ENCODE results near the gene SLC27A2. TPM values are rescaled to one million over a fixed set of nuclear protein-coding genes. Genes with fewer than 3 reads are reported as not detected.
A peak's percentile ranks its signal among the peaks of the same experiment; 100 is the strongest.

Gene SLC27A2
- total RNA-seq, 1 donor from 2014 or later = 2.9 TPM

DNA sequence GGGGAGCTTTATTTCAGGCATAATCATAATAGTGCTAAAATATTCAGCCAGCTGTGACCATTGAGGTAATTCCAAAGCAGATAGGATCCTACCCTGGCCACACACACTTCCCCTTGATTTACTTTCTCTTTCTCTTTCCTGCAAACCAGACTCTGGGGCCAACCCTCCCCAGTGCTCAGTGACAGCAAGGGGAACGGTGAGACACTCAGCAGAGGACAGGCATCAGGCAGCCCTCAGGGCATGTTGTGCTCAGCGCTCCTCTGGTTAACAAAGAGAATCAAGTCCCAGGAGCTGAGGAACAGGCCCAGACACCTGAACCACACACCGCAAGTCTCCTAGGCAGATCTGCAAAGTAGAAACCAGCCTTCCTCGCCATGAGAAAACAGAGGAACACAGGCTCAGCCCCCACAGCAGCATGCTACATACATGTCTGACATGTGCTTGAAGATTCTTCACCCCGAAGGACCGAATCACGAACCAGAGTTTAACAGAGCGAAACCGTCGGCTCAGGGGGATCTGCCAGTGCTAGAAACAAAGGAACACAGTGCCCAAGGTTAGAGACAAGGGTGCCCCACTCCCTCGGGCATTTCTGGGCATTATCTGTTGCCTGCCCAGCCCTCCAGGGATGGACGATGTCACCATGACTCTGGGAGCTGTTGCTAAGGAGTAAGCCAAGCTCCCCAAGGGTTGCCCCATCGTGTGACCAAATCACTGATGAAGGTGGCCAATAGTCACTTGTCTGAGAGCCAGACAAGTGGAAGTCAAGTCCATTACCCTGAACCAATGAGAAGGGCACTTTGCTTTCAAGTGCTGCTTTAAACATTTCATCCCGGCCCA is 66.0 kb downstream of the SLC27A2 start:
- TF ChIP-seq, protein P1, sequence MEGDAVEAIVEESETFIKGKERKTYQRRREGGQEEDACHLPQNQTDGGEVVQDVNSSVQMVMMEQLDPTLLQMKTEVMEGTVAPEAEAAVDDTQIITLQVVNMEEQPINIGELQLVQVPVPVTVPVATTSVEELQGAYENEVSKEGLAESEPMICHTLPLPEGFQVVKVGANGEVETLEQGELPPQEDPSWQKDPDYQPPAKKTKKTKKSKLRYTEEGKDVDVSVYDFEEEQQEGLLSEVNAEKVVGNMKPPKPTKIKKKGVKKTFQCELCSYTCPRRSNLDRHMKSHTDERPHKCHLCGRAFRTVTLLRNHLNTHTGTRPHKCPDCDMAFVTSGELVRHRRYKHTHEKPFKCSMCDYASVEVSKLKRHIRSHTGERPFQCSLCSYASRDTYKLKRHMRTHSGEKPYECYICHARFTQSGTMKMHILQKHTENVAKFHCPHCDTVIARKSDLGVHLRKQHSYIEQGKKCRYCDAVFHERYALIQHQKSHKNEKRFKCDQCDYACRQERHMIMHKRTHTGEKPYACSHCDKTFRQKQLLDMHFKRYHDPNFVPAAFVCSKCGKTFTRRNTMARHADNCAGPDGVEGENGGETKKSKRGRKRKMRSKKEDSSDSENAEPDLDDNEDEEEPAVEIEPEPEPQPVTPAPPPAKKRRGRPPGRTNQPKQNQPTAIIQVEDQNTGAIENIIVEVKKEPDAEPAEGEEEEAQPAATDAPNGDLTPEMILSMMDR (IDR thresholded peaks at IDR 0.05) = no peak
- DNase-seq = peak; percentile 67
- peak; percentile 85 to 87 for ATAC-seq
- Histone ChIP-seq H3K4me1 (peaks cover 12% of the 10 kb centered on the region), H3K27ac (peak overlapping the region; percentile 37), H3K36me3 (no peaks in the 10 kb centered on the region), H3K4me3 (no peak overlapping the region), H3K27me3 (ENCODE audit: low read depth) (no peaks in the 10 kb centered on the region), H3K9me3 (no peaks in the 10 kb centered on the region)
- intact Hi-C loops (cut with DNase I) = no loop called here

DNA sequence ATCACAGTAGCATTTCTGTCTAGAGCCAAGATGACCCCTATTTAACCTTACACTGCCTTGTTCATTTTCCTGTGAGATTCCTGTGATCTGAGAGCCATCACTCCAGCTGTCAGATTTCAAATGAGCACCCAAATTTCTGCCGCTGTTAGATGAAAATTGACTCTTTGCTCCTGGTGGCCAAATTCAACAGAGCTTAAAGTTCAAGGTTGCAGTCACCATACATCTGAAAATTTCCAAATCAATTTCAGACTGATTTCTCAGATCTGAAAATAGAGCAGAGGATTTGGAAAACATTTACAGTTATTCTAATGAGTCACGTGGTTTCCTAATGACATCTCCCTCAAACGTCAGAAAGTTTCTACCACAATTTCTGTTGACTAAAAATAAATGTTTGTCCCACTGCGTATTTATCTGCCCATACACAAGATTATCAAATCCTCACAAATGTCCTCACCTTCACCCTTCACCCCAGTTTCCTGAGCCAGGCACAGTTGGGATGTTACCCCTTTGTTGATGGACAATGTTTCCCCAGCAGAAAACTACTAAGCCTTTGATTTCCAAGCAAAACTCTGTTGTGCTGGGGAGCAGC is 67.1 kb downstream of the SLC27A2 start:
- DNase-seq = no peak

DNA sequence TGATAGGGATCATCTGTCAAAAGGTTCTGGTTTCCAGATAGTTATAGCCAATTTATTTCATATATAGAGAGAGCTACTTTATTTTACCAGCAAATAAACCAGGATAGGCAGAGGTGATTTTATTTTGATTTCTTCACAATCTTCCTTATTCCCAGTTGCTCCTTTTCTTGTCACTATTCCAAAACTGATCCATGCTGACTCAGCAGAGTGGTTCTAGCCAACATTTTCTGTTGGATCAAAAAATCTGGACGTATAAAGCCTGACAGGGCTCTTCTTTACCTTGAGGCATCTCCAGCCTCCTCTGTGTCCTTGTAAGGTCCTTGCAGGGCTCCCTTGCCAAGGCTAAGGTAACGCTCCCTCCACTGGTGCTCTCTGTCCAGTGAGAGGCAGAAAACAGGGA is 67.7 kb downstream of the SLC27A2 start:
- no peak overlapping the region for H3K4me3 ChIP-seq
- DNase-seq (no peak), ATAC-seq (no peak)
- no peaks in the 10 kb centered on the region for H3K36me3 ChIP-seq
- TF ChIP-seq, protein P1 (IDR thresholded peaks at IDR 0.05) = no peak
- no peaks in the 10 kb centered on the region for H3K27me3 ChIP-seq (ENCODE audit: low read depth)
- H3K4me1 ChIP-seq = peaks cover 12% of the 10 kb centered on the region
- intact Hi-C loops (cut with DNase I) = no loop called here
- no peaks in the 10 kb centered on the region for H3K9me3 ChIP-seq
- H3K27ac ChIP-seq = no peak overlapping the region

More for the DNA sequence above, 67.1 kb downstream of the SLC27A2 start:
- Histone ChIP-seq H3K36me3 (no peaks in the 10 kb centered on the region), H3K4me1 (peaks cover 12% of the 10 kb centered on the region), H3K4me3 (no peak overlapping the region), H3K27ac (no peak overlapping the region), H3K27me3 (ENCODE audit: low read depth) (no peaks in the 10 kb centered on the region), H3K9me3 (no peaks in the 10 kb centered on the region)
- no peak for ATAC-seq
- TF ChIP-seq, protein P1 (IDR thresholded peaks at IDR 0.05) = no peak
- intact Hi-C loops (cut with DNase I) = no loop called here

DNA sequence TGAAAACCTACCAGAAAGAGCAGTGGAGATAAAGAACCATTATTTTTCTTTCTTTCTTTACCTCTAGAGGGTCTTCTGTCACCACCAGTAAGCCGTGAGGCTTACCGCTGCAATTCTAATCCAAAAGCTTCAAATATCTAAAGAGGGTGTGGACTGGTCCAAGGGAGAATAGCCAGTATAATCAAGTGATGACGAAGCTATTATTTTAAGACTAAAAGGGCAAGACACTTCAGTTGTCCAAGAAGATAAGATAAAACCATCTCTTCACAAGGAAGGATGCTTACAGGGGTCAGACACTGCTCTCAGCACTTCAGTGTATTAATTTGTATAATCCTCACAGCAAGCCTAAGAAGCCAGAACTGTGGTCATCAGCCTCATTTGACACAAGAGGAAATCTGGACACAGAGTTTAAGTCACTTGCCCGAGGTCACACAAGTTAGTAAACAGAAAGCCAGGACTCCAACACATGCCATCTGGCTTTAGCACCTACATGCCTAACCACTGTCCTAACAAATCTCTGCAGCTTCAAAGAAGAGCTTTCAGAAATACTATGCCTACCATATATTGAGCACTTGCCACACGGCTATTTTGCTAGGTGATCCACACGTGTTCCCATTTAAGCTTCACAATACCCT is 68.9 kb downstream of the SLC27A2 start:
- Histone ChIP-seq H3K36me3 (no peaks in the 10 kb centered on the region), H3K4me1 (peaks cover 12% of the 10 kb centered on the region), H3K27me3 (ENCODE audit: low read depth) (no peaks in the 10 kb centered on the region), H3K9me3 (no peaks in the 10 kb centered on the region), H3K4me3 (no peak overlapping the region), H3K27ac (no peak overlapping the region)
- TF ChIP-seq, protein P1 (IDR thresholded peaks at IDR 0.05) = no peak
- DNase-seq (no peak), ATAC-seq (no peak)
- intact Hi-C loops (cut with DNase I) = no loop called here

DNA sequence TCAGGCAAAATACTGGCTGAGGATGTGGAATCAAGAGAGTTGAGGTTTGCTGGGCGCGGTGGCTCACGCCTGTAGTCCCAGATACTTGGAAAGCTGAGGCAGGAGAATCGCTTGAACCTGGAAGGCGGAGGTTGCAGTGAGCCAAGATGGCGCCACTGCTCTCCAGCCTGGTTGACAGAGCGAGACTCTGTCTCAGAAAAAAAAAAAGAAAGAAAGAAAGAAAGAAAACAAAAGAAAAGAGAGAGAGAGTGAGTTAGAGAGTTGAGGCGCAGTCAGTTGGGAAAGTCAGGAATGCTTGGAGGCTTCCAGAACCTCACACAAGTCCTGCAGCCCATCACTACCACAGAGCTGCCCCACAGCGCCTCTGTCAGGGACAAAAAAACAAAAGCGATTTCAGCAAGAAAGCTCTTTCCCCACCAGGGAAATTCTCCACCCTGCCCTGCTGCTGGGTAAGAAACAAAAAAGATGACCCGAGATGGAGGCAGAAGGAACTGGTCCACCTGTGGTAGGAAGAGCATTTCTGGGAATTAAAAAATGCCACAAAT is 69.7 kb downstream of the SLC27A2 start:
- Histone ChIP-seq H3K36me3 (no peaks in the 10 kb centered on the region), H3K27me3 (ENCODE audit: low read depth) (no peaks in the 10 kb centered on the region), H3K9me3 (no peaks in the 10 kb centered on the region), H3K4me1 (peaks cover 12% of the 10 kb centered on the region), H3K4me3 (no peak overlapping the region), H3K27ac (no peak overlapping the region)
- ATAC-seq (no peak), DNase-seq (no peak)
- TF ChIP-seq, protein P1 (IDR thresholded peaks at IDR 0.05) = no peak
- intact Hi-C loops (cut with DNase I) = no loop called here
